ENCODE results near the gene PCCA. TPM values are rescaled to one million over a fixed set of nuclear protein-coding genes. Genes with fewer than 3 reads are reported as not detected.

PCCA gene
- total RNA-seq, 1 experiment from 2014 or later = 8.9 TPM

DNA sequence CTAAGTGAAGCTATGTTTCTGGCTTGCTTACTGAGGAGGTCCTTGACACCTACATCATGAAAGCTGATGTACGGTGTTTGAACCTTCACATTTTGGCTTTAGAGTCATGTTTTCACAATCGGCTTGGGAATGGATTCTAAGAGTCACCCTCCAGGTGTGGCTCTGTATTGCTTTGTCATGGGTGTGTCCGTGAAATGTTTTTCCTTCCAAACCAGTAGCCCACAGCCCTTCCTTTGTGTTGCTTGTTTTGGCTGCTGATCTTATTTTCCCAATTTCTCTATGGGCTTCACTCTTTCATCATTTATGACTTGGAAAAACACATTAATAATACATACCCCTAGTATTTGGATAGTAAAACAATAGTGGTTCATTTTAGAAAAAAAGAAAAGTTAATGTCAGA, 259.1 kb downstream of the PCCA start:
- H3K27ac Mint-ChIP-seq (ENCODE audit: unreplicated experiment) = no peak overlapping the region
- no peaks in the 10 kb centered on the region for H3K36me3 Mint-ChIP-seq (ENCODE audit: insufficient read depth, unreplicated experiment)
- BruUV-seq (replicated peaks) = no TSS peak

DNA sequence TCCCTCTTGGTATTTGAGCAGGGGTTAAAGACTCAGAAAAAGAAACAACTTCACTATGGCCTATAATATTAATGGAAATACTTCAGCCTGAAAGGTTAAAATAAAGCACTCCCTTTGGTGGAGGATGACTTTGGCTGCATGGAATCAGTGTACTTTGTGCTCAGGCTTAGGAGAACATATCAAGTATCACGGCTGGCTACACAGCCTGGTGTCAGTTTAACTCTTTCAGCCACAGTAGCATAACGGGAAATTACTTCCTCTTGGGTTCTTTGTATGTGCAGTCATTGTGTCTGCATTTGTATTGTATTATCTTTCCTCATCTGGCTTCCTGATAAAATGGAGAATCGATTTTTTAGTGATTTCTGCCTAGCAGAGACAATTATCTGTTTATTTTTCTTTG, 260.7 kb downstream of the PCCA start:
- CTCF ChIA-PET = no interaction called here
- Mint-ChIP-seq H3K9me3 (ENCODE audit: low read depth, unreplicated experiment) (no peaks in the 10 kb centered on the region), H3K4me1 (ENCODE audit: low read depth, unreplicated experiment) (no peaks in the 10 kb centered on the region), H3K27ac (ENCODE audit: unreplicated experiment) (no peak overlapping the region), H3K4me3 (ENCODE audit: low read depth, unreplicated experiment) (no peak overlapping the region), H3K27me3 (ENCODE audit: unreplicated experiment) (no peaks in the 10 kb centered on the region), H3K36me3 (ENCODE audit: insufficient read depth, unreplicated experiment) (no peaks in the 10 kb centered on the region)
- TF ChIP-seq, protein P1, sequence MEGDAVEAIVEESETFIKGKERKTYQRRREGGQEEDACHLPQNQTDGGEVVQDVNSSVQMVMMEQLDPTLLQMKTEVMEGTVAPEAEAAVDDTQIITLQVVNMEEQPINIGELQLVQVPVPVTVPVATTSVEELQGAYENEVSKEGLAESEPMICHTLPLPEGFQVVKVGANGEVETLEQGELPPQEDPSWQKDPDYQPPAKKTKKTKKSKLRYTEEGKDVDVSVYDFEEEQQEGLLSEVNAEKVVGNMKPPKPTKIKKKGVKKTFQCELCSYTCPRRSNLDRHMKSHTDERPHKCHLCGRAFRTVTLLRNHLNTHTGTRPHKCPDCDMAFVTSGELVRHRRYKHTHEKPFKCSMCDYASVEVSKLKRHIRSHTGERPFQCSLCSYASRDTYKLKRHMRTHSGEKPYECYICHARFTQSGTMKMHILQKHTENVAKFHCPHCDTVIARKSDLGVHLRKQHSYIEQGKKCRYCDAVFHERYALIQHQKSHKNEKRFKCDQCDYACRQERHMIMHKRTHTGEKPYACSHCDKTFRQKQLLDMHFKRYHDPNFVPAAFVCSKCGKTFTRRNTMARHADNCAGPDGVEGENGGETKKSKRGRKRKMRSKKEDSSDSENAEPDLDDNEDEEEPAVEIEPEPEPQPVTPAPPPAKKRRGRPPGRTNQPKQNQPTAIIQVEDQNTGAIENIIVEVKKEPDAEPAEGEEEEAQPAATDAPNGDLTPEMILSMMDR (IDR thresholded peaks at IDR 0.05; ENCODE audit: unreplicated experiment) = no peak
- intact Hi-C loops (cut with micrococcal nuclease; ENCODE audit: unreplicated experiment) = no loop called here
- DNase-seq = no peak
- no TSS peak for BruUV-seq (replicated peaks)

More for the DNA sequence above, 259.1 kb downstream of the PCCA start:
- DNase-seq = no peak
- Mint-ChIP-seq H3K9me3 (ENCODE audit: low read depth, unreplicated experiment) (no peaks in the 10 kb centered on the region), H3K4me3 (ENCODE audit: low read depth, unreplicated experiment) (no peak overlapping the region), H3K27me3 (ENCODE audit: unreplicated experiment) (no peaks in the 10 kb centered on the region), H3K4me1 (ENCODE audit: low read depth, unreplicated experiment) (no peaks in the 10 kb centered on the region)
- TF ChIP-seq, protein P1 (IDR thresholded peaks at IDR 0.05; ENCODE audit: unreplicated experiment) = no peak
- intact Hi-C loops (cut with micrococcal nuclease; ENCODE audit: unreplicated experiment) = no loop called here
- CTCF ChIA-PET = no interaction called here

DNA sequence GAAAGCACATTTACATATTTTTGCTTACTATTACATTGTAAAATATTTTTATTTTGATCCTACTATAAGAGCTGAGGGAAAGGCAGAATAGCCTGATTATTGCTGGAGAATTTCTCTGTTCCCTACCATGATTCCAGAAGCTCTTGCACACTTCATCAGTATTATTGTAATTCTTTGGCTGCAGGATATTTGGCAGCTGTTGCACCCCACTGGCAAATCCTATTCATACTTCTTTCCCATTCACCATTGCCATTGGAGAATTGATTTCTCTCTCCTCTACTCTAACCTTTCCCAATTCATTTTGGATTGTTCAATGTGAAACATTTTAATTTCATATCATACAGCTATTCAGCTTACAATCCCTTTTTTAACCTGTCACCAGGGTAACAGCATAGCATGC, 261.7 kb downstream of the PCCA start:
- intact Hi-C loops (cut with micrococcal nuclease; ENCODE audit: unreplicated experiment) = no loop called here
- H3K4me1 Mint-ChIP-seq (ENCODE audit: low read depth, unreplicated experiment) = no peaks in the 10 kb centered on the region
- H3K27me3 Mint-ChIP-seq (ENCODE audit: unreplicated experiment) = no peaks in the 10 kb centered on the region
- no peaks in the 10 kb centered on the region for H3K9me3 Mint-ChIP-seq (ENCODE audit: low read depth, unreplicated experiment)
- no peaks in the 10 kb centered on the region for H3K36me3 Mint-ChIP-seq (ENCODE audit: insufficient read depth, unreplicated experiment)
- TF ChIP-seq, protein P1 (IDR thresholded peaks at IDR 0.05; ENCODE audit: unreplicated experiment) = no peak
- CTCF ChIA-PET = no interaction called here
- H3K4me3 Mint-ChIP-seq (ENCODE audit: low read depth, unreplicated experiment) = no peak overlapping the region
- no peak overlapping the region for H3K27ac Mint-ChIP-seq (ENCODE audit: unreplicated experiment)
- DNase-seq = no peak
- no TSS peak for BruUV-seq (replicated peaks)

DNA sequence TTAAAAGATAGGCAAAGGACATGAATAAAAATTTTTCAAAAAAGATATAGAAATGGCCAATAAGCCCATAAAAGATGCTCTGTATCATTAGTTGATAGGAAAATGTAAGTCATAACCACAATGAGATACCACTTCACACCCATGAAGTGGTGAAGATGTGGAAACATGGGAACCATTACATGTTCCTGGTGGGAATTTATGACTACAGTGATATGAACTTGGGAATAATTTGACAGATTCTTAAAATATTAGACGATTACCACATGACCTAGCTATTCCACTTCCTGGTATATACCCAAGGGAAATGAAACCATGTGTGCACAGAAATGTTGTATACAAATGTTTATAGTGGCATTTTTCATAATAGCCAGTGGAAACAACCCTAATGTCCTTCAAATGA, 267.5 kb downstream of the PCCA start:
- intact Hi-C loops (cut with micrococcal nuclease; ENCODE audit: unreplicated experiment) = no loop called here
- DNase-seq = no peak
- BruUV-seq (replicated peaks) = no TSS peak
- Mint-ChIP-seq H3K36me3 (ENCODE audit: insufficient read depth, unreplicated experiment) (no peaks in the 10 kb centered on the region), H3K27ac (ENCODE audit: unreplicated experiment) (no peak overlapping the region), H3K27me3 (ENCODE audit: unreplicated experiment) (no peaks in the 10 kb centered on the region), H3K4me1 (ENCODE audit: low read depth, unreplicated experiment) (no peaks in the 10 kb centered on the region), H3K4me3 (ENCODE audit: low read depth, unreplicated experiment) (no peak overlapping the region), H3K9me3 (ENCODE audit: low read depth, unreplicated experiment) (no peaks in the 10 kb centered on the region)
- TF ChIP-seq, protein P1 (IDR thresholded peaks at IDR 0.05; ENCODE audit: unreplicated experiment) = no peak
- CTCF ChIA-PET = no interaction called here

DNA sequence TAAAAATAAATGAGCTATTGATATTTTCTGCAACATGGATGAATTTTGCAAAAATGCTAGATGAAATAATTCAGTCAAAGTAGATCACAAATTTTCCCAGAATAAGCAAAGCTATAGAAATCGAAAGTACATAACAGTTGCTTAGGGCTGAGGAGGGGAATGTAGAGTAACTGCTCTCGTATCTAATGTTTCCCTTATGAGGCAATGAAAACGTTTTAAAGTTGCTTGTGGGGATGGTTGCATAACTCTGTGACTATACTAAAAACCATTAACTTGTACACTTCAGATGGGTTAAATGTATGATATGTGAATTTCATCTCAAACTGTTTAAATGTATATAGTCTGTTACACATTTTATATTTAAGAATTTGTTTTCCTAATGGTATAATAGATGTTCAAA, 268.0 kb downstream of the PCCA start:
- no peak for DNase-seq
- Mint-ChIP-seq H3K27ac (ENCODE audit: unreplicated experiment) (no peak overlapping the region), H3K27me3 (ENCODE audit: unreplicated experiment) (no peaks in the 10 kb centered on the region), H3K4me3 (ENCODE audit: low read depth, unreplicated experiment) (no peak overlapping the region), H3K36me3 (ENCODE audit: insufficient read depth, unreplicated experiment) (no peaks in the 10 kb centered on the region), H3K9me3 (ENCODE audit: low read depth, unreplicated experiment) (no peaks in the 10 kb centered on the region), H3K4me1 (ENCODE audit: low read depth, unreplicated experiment) (no peaks in the 10 kb centered on the region)
- BruUV-seq (replicated peaks) = no TSS peak
- intact Hi-C loops (cut with micrococcal nuclease; ENCODE audit: unreplicated experiment) = no loop called here
- CTCF ChIA-PET = no interaction called here
- TF ChIP-seq, protein P1 (IDR thresholded peaks at IDR 0.05; ENCODE audit: unreplicated experiment) = no peak
